Activated CD4-positive, CD25-positive, alpha-beta regulatory T cell (primary cell): ENCODE measurements around the gene MRPS34.
"Not testable (repeated sequence)": the region's sequence is repeated elsewhere in the genome, so short reads cannot be mapped to it uniquely, and the experiment has no call there.

Experiments
- DNase-seq, 4 experiments: peaks; one replicate each; lab custom pipeline; 2025; lab: John Stamatoyannopoulos, UW

Gene MRPS34

DNA sequence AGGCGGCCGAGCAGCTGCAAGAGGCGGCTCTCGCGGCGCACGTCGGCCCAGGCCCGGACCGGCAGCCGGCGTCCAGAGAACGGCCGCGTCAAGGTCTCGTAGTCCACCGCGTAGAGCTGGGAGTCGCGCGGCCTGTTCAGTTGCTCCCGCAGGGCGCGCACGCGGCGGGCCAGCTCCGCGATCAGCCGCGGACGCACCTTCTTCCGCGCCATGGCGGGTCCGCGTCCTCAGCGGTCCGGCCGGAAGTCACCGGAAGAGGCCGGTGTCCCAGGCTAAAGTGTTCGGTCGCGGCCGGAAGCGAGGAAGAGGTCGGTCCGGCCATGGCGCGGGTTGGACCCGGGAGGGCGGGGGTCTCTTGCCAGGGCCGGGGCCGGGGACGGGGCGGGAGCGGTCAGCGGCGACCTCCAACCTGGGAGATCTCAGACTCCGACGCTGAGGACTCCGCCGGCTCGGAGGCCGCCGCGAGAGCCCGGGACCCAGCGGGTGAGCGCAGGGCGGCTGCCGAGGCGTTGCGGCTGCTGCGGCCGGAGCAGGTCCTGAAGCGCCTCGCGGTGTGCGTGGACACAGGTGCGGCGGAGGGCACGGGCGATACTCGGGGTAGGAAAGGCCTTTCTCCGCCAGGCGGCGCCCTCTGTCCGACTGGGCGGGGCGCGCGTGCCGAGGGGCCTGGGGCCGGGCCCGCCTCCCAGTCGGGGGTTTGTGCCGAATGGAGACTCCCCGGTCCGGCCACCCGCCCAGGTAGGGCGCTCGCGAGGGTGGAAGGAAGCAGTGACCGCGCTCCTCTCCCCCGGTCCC is at the start of gene MRPS34:
Gene MRPS34, minus strand, starts transcription at position 227 of the 795 bp plus-strand sequence. Its CDS starts 15 bp downstream, at position 212.
- peak; percentile 63 to 70 (median 66) for DNase-seq

DNA sequence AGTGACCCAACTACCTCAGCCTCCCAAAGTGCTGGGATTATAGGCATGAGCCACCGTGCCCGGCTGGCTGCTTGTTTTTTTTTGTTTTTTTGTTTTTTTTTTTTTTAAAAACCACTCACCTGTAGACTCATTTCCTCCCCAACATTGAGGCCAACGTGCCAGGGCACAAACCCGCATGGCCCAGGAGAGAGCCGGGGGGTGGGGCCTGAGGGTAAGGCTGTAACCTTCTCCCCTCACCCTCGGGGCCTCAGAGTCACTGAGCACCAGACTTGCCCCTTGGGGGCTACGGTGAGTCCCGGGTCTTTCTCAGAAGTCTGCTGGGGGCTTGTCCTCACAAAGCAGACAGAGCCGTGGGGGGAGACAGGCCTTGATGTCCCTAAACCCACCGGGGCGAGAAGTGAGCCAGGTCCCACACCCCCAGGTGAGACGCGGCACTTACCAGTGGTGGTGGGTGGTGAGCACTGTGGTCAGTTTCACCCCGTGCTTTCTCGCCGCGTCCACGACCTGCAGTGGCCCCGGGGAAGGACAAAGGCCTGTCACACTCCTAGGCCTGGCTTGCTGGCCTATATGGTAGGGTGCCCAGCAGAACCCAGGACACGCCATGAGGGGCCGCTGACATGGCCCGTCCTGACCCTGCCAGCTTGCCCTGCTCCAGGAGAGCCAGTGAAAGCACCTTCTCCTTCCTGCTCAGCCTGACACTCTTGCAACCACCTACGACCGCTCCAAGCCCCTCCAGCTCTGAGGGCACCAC is 49.1 kb upstream of the MRPS34 start:
- no peak for DNase-seq

DNA sequence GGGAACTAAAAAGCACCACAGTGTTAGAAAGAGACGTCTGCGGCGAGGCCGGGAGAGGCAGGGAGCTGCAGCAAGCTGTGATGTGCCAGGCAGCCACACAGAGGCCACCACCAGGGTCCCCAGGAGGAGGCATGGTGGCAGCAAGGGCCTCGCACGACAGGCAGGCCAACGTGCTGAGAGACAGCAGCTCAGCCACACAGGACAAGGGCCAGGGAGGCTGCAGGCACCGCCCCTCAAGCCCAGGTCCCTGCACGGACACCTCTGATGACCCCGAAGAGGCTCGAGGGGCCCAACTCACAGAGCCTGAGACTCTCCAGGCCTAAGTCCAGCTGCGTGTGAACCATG is 48.0 kb upstream of the MRPS34 start:
- DNase-seq: no peak

DNA sequence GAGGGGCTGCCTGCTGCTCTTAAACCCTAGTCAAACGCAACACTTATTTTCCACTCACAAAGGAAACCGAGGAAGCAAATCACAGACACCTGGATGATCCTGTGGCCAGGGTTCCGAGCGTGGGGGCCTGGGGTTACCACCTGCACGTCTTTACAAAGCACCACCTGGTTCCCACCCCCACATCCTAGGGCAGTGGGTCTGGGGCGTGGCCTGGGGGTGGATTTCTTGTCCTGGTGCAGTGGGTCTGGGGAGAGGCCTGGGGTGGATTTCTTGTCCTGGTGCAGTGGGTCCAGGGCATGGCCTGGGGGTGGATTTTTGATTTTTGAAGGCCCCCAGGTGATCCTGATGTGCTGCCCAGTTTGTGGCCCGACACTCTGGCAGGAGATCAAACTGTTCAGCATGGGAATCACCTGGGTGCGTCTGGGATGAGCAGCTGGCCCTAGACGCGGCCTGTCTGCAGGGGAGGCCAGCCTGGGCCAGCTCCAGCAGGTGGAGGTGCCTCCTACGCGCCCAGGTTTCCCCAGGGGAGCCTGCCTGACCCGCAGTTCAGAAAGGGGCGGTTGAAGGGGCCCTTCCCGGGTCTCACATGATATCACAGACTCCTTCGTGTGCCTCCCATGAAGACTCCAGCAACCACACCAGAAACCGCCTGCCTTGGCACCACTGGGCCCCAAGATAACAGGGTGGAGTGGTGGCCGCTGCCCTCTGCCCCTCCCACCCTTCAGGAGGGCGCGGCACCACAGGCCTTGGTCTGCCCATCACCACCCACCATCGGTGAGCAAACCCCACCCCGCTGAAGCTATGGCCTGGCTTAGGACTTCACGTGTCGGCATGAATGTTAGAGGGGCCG is 47.4 kb upstream of the MRPS34 start:
- DNase-seq: no peak

DNA sequence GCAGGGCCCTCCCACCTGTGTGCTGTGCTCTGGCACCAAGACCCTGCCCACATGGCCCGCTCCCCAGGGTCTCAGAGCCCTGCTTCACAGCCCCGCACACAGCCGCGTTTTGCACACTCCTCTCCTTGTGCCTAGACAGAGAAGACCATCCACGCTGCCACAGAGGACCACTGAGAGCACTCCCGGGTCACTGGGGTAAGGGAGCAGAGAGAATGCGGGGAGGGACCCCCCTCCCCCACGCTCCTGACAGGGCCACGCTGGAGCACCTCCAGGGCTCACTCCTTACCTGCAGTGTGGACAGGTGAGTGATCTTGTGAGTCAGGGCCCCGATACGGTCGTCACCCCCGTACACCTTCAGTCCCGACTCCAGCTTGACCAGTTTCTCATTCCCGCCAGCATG is 46.7 kb upstream of the MRPS34 start:
- no peak for DNase-seq

DNA sequence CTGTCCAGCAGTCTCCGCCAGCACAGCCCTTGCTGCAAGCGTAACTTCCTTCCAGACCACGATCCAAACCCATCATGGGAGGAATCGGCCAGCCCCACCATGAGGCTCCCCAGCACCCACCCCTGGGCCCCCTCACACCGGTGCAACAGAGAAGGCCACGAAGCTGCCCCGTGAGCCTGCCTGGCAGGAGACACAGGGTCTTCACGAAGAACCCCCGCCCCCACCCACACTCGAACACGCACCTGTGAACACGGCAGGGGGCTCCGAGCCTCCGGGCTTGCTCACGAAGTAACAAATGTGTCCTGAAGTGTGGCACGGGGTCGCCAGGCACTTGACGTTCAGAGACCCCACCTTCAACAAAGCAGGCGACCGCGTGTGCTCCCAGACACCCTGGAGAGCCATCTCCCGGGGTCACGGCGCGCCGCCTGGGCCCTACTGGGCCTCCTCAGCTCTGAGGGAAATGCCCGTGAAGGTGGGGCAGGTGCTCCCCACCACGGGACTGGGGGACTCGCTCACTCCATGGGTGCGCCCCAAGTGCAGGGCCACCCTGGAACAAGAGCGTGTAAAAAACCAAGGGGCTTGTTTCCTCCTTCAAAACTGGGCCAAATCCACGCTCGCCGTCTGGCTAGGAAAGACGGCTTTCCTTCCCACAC is 46.1 kb upstream of the MRPS34 start:
- no peak for DNase-seq

DNA sequence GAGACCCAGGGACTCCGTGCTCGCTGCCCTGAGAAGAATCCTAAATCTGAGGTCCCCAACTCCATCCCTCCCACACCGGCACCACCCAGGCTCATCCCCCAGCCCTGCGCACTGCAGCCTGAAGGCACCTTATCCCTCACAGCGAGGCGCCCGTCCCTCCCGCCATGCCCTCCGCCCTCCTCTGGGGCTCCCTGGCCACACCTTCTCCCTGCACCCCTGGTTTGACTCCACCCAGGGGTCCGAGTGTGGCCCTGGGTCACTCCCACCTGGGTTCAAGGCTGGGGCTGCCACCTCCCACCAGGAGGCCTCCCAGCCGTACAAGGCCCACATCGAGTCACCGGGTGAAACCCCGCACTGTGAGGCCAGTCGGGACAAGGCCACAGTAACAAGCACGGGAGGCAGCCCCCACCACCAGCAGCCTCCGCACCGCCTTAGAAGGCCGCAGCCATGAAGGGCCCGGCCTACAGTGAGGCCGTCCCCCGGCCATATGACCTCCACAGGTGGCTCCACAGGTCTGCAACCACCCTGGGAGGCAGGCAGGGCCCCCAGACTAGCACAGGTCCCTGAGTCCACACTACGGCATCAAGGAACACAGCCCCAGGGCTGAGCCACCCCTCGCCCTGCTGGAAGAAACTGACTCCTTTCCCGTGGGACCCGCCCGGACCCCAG is 45.4 kb upstream of the MRPS34 start:
- DNase-seq: no peak

GRCh38 chr16:1817716-1818115 is 44.8 kb upstream of the MRPS34 start:
- no peak for DNase-seq

DNA sequence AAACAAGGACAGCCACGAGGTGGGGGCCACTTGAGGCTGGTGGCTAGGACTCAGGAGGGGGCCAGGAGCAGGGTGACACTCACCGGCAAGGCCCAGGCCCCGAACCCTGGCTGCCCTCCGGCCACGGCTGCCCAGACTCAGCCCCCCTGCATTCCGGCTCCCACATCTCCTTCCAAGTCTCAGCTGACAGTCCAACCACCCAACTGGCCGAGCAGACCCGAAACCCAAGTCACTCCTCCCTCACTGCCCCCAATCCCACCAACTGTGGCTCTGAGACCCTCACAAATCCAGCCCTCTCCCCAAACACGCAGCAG is 44.3 kb upstream of the MRPS34 start:
- DNase-seq: no peak

GRCh38 chr16:1816396-1817275 is 43.7 kb upstream of the MRPS34 start:
- DNase-seq: no peak

- no peak for DNase-seq
These were observed 42.5 kb upstream of the MRPS34 start for GRCh38 chr16:1815461-1815860.

DNA sequence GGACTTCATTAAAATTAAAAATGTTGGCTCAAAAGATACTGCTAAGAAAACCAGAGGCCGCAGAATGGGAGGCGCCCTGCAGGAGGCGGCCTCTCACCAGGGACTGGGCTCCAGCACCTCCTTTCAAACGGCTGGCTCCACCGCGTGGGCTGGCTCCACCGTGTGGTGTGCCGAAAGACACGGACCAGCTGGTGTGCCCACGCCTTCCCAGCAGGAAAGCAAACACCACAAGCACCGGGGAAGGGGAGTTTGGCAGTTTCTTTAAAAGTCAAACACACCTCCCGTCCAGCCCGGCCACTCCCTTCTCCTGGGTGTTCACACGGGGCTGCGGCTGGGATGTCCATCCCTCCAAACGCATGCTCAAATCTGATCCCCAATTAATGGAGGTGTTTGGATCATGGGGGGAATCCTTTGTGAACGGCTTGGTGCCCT is 39.8 kb upstream of the MRPS34 start:
- peak in 1 of 4 experiments; percentile 33 for DNase-seq

DNA sequence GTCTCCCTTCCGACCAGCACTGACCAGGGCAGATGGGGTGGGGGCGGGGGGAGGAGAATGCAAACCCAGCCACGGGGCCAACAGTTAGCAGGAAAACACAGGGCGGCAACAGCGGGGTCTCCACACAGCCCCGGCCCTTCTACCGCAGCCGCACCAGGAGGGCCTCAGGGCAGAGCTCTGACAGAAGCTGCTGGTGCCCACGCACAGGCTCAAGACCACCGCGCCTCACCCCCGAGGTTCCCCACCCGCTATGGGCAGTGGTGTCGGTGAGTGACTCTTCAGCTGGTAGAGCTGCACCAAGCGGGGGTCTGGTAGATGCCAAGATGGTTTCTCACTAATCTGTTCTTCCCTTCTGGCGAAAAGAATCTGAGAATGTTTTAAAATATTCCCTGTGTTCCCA is 37.6 kb upstream of the MRPS34 start:
- no peak for DNase-seq

DNA sequence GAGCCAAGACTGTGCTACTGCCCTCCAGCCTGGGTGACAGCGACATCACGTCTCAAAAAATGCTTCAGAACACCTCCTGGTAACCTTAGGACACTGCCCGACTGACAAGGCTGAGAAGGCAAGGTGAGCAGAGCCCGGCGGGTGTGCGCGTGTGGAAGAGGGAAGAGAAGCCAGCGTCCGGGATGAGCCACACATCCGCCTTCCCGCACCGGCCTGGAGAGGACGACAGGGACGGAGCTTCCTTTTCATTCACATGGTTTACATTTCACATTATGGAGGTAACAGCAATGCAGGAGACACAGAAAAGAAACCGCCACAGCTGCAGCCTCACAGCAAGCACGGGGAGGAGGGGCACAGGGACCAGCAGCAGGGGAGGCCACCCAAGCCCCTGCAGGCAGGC is 37.2 kb upstream of the MRPS34 start:
- no peak for DNase-seq

- no peak for DNase-seq
These were observed 36.4 kb upstream of the MRPS34 start for GRCh38 chr16:1809281-1809801.

- no peak for DNase-seq
These were observed 35.8 kb upstream of the MRPS34 start for GRCh38 chr16:1808691-1809090.

GRCh38 chr16:1807626-1808025 is 34.7 kb upstream of the MRPS34 start:
- no peak for DNase-seq

DNA sequence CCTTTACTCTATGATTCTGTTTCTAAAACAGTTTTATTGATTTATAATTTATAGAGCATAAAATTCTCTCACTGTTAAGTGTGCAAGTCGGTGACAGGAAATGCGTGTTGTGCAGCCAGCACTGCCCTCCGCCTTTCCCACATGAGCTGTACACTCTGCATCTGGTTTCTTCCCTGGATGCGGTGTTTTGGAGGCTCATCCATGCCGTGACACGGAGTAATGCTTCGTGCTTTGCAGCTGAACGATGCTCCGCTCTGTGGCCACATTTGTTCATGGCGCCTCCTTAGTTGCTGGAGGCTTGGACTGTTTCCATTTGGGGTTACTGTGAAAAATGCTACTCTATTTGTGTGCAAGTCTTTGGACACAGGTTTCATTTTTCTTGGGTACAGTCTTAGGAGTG is 27.8 kb upstream of the MRPS34 start:
- DNase-seq: no peak

- DNase-seq: not testable (repeated sequence)
These were observed 26.3 kb upstream of the MRPS34 start for GRCh38 chr16:1799263-1799662.

GRCh38 chr16:1794908-1795666 is 22.2 kb upstream of the MRPS34 start:
- no peak for DNase-seq
